ENCODE measurements around the gene ENO2.

Gene ENO2

GRCh38 chr12:6932766-6933165 lies 18.4 kb downstream of the ENO2 start:
- no peak for DNase-seq (ENCODE audit: low read depth)

DNA sequence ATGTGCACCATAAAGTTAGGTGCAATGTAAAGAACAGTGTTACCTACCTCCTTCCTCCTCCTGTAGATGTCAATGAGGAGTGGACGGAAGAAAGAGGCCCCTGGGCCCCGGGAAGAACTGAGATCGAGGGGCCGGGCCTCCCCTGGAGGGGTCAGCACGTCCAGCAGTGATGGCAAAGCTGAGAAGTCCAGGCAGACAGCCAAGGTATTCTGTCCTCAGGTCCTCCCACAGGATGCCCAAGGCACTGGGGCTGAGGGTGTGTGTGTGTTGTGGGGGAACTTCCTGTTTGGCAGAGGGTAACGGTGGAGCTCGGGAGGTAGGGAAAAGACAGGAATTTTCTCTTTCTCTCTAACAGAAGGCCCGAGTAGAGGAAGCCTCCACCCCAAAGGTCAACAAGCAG lies 19.7 kb downstream of the ENO2 start:
- DNase-seq (ENCODE audit: low read depth) = no peak

- DNase-seq (ENCODE audit: low read depth) = no peak
Measured at GRCh38 chr12:6935371-6936193, 21.2 kb downstream of the ENO2 start.

- DNase-seq (ENCODE audit: low read depth) = no peak
Measured at GRCh38 chr12:6936194-6936635, 21.8 kb downstream of the ENO2 start.

DNA sequence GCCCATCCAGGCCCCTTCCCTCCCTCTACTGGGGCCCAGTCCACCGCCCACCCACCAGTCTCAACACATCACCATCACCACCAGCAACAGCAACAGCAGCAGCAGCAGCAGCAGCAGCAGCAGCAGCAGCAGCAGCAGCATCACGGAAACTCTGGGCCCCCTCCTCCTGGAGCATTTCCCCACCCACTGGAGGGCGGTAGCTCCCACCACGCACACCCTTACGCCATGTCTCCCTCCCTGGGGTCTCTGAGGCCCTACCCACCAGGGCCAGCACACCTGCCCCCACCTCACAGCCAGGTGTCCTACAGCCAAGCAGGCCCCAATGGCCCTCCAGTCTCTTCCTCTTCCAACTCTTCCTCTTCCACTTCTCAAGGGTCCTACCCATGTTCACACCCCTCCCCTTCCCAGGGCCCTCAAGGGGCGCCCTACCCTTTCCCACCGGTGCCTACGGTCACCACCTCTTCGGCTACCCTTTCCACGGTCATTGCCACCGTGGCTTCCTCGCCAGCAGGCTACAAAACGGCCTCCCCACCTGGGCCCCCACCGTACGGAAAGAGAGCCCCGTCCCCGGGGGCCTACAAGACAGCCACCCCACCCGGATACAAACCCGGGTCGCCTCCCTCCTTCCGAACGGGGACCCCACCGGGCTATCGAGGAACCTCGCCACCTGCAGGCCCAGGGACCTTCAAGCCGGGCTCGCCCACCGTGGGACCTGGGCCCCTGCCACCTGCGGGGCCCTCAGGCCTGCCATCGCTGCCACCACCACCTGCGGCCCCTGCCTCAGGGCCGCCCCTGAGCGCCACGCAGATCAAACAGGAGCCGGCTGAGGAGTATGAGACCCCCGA lies 22.5 kb downstream of the ENO2 start:
- peak; percentile 55 for DNase-seq (ENCODE audit: low read depth)

GRCh38 chr12:6937481-6938352 lies 23.3 kb downstream of the ENO2 start:
- peak; percentile 90 for DNase-seq (ENCODE audit: low read depth)

- no peak for DNase-seq (ENCODE audit: low read depth)
Measured at GRCh38 chr12:6938353-6939190, 24.2 kb downstream of the ENO2 start.

- no peak for DNase-seq (ENCODE audit: low read depth)
Measured at GRCh38 chr12:6939191-6939540, 24.8 kb downstream of the ENO2 start.

- DNase-seq (ENCODE audit: low read depth) = no peak
Measured at GRCh38 chr12:6941267-6941666, 26.9 kb downstream of the ENO2 start.

GRCh38 chr12:6941782-6942181 lies 27.4 kb downstream of the ENO2 start:
- DNase-seq (ENCODE audit: low read depth) = no peak

GRCh38 chr12:6942331-6942665 lies 27.9 kb downstream of the ENO2 start:
- no peak for DNase-seq (ENCODE audit: low read depth)

- peak; percentile 81 for DNase-seq (ENCODE audit: low read depth)
Measured at GRCh38 chr12:6943389-6943721, 29.0 kb downstream of the ENO2 start.

GRCh38 chr12:6943722-6944380 lies 29.5 kb downstream of the ENO2 start, which contains the start of the genes C12orf57 and RNU7-1:
C12orf57 (plus strand) TSS chr12:6944022; CDS start chr12:6944122, 100 bp downstream.
RNU7-1 (plus strand) TSS chr12:6943816.
- DNase-seq (ENCODE audit: low read depth) = peak; percentile 60

GRCh38 chr12:6944381-6945186 lies 30.2 kb downstream of the ENO2 start:
- DNase-seq (ENCODE audit: low read depth) = peak; percentile 83

- no peak for DNase-seq (ENCODE audit: low read depth)
Measured at GRCh38 chr12:6945613-6946012, 31.2 kb downstream of the ENO2 start.

DNA sequence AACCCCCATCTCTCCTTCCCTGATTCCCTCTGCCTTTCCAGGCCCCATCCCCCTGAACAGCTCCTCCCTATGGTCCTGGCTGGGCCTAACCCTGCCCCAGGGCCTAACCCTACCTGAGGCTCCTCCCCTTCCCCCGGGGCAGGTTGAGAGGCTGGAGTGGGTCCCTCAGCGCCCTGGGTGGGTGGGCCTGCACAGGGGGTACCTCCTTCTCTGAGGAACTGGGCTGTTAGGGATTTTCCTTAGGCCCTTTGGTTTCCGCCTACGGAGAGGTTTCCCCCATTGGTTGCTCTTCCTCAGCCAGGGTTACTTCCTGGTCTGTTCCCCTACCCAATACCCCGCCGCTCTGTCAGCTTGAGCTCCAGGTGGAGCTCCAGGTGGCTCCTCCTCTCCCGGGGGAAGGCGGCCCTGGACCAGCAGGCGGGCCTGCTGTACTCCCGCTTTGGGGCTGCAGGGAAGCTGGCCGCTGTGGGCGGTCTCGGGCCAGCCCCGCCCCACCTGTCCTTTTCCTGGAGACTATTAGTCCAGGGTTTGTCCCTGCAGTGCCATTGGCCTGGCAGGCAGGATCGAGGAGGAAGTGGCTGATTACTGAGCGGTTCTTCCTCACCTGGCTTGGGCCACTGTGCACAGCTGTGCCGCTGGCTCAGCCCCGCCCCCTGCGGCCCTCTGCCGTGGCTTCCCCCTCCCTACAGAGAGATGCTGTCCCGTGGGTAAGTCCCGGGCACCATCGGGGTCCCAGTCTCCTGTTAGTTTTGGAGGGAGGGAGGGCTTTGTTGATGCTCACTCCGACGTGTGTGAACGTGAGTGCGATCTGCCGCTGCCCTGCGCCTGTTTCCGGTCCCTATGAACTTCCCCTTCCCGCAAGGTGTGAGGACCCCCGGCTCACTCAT lies 31.9 kb downstream of the ENO2 start:
- peak; percentile 62 for DNase-seq (ENCODE audit: low read depth)

DNA sequence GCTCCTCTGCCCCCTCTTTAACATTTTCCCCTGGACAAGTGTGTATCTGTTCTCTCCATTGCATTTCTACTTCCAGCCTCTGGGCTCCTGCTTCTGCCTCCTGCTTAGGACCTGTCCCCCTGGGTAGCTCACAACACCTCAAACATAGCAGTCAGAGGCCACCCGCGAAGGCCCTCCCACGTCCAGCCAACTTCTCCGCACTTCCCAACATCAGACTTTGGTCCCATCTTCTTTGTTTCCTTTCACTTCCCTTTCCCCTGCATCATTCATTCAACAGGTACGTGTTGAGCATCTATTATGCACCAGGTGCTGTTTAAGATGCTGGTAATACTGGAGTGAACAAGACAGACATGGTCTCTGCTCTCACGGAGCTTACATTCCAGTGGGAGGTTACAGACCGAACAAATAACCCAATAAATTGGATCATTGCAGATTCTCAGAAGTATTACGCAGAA lies 32.6 kb downstream of the ENO2 start:
- no peak for DNase-seq (ENCODE audit: low read depth)

GRCh38 chr12:6947615-6948014 lies 33.2 kb downstream of the ENO2 start:
- DNase-seq (ENCODE audit: low read depth) = no peak
